HepG2 (cell line): ENCODE results near the gene SAMD10. TPM values are rescaled to one million over a fixed set of nuclear protein-coding genes. Genes with fewer than 3 reads are reported as not detected.

Experiments
- ARID4A ChIP-seq: sonication (generic); formaldehyde crosslinking; IDR thresholded peaks from 2 replicates; pipeline ENCODE4 v1.5.0; 2020; ENCODE audit warnings: mild to moderate bottlenecking, missing genetic modification reagents, borderline replicate concordance
- NCOA1 ChIP-seq: sonication (generic); formaldehyde crosslinking; IDR thresholded peaks from 2 replicates; pipeline ENCODE4 v1.9.0; 2021; ENCODE audit warnings: missing genetic modification reagents
- ONECUT2 ChIP-seq: sonication (generic); formaldehyde crosslinking; IDR thresholded peaks from 2 replicates; pipeline ENCODE4 v1.4.0; 2020; ENCODE audit warnings: missing genetic modification reagents
- SAP130 ChIP-seq: IDR thresholded peaks from 2 replicates; pipeline ENCODE4 v1.6.1; 2016; ENCODE audit warnings: low read depth
- SMAD3 ChIP-seq: sonication (generic); formaldehyde crosslinking; IDR thresholded peaks from 2 replicates; pipeline ENCODE4 v1.4.0; 2020; ENCODE audit warnings: missing genetic modification reagents
- SRF ChIP-seq: IDR thresholded peaks from 2 replicates; pipeline ENCODE4 v1.6.1; 2011; ENCODE audit warnings: mild to moderate bottlenecking, low read depth, low read length, moderate library complexity
- STAG1 ChIP-seq: sonication (generic); formaldehyde crosslinking; IDR thresholded peaks from 2 replicates; pipeline ENCODE4 v1.4.0; 2020; ENCODE audit warnings: missing genetic modification reagents
- ZBTB20 ChIP-seq: sonication (generic); formaldehyde crosslinking; IDR thresholded peaks from 2 replicates; pipeline ENCODE4 v1.8.1; 2023; ENCODE audit warnings: missing genetic modification reagents, low read depth, mild to moderate bottlenecking, borderline replicate concordance
- ZMYM4 ChIP-seq: sonication (generic); formaldehyde crosslinking; IDR thresholded peaks from 2 replicates; pipeline ENCODE4 v1.8.1; 2023; ENCODE audit warnings: mild to moderate bottlenecking, missing genetic modification reagents
- ZNF282 ChIP-seq: fragments of 450-650 bp; IDR thresholded peaks from 2 replicates; pipeline ENCODE4 v1.6.1; 2018; ENCODE audit not compliant: partially characterized antibody
- ZNF30 ChIP-seq: sonication (generic); formaldehyde crosslinking; IDR thresholded peaks from 2 replicates; pipeline ENCODE4 v1.5.0; 2020; ENCODE audit warnings: mild to moderate bottlenecking, missing genetic modification reagents
- ZNF333 ChIP-seq: sonication (generic); formaldehyde crosslinking; IDR thresholded peaks from 2 replicates; pipeline ENCODE4 v1.4.0; 2020; ENCODE audit warnings: mild to moderate bottlenecking, missing genetic modification reagents, borderline replicate concordance
- ZNF878 ChIP-seq: sonication (generic); formaldehyde crosslinking; IDR thresholded peaks from 2 replicates; pipeline ENCODE4 v1.8.1; 2023; ENCODE audit warnings: mild to moderate bottlenecking, missing genetic modification reagents, moderate library complexity
- polyA plus RNA-seq, 8 experiments: library from polyadenylated mRNA; depleted of rRNA in 3 of 8; stranded (reverse) in 7 of 8; unstranded in 1 of 8; fragments of >200 nt; fragmentation: Illumina TruSeq in 4 of 8; extraction: Trizol in 4 of 8; gene quantifications; 2 replicates each; pipeline versions ENCODE4 v1.2.1 to v1.2.3, GENCODE V29; 2011 to 2016; ENCODE audit warnings: low read depth in 4 of 8, missing spikeins in 1 of 8, mixed read lengths in 1 of 8; ENCODE audit not compliant: insufficient read depth in 1 of 8
- total RNA-seq, 5 experiments: library from RNA; depleted of rRNA; stranded (reverse); fragments of >200 nt; fragmentation: Illumina TruSeq; extraction: Trizol; gene quantifications; 2 replicates each; pipeline ENCODE4 v1.2.3, GENCODE V29; 2016; ENCODE audit warnings: low read depth in 1 of 5
- TF ChIP-seq, protein P1 (sequence below): sonication (generic); formaldehyde crosslinking; IDR thresholded peaks from 2 replicates; pipeline ENCODE4 v1.4.0; 2020; ENCODE audit warnings: missing genetic modification reagents, borderline replicate concordance
- TF ChIP-seq, protein P2 (sequence below), 2 experiments: sonication (generic) in 1 of 2; formaldehyde crosslinking in 1 of 2; IDR thresholded peaks; 2 replicates each; pipeline versions ENCODE4 v1.5.1 to v1.6.1; 2011 to 2020; ENCODE audit warnings: borderline replicate concordance in 1 of 2, low read depth in 1 of 2, low read length in 1 of 2, mild to moderate bottlenecking in 1 of 2, missing genetic modification reagents in 1 of 2, moderate library complexity in 1 of 2
- TF ChIP-seq, protein P3 (sequence below): sonication (generic); formaldehyde crosslinking; IDR thresholded peaks from 2 replicates; pipeline ENCODE4 v1.4.0; 2020; ENCODE audit warnings: missing genetic modification reagents, low read depth, mild to moderate bottlenecking, borderline replicate concordance

The SAMD10 gene
- total and polyA plus RNA-seq, 2 of the 13 experiments (the other 11 are each of a cell fraction or from before 2014, with no cell fraction given): 6.1 to 11.0 TPM

GRCh38 chr20:64023361-64024140 lies 44.1 kb upstream of the SAMD10 start (continued):
- TF ChIP-seq, protein P1, sequence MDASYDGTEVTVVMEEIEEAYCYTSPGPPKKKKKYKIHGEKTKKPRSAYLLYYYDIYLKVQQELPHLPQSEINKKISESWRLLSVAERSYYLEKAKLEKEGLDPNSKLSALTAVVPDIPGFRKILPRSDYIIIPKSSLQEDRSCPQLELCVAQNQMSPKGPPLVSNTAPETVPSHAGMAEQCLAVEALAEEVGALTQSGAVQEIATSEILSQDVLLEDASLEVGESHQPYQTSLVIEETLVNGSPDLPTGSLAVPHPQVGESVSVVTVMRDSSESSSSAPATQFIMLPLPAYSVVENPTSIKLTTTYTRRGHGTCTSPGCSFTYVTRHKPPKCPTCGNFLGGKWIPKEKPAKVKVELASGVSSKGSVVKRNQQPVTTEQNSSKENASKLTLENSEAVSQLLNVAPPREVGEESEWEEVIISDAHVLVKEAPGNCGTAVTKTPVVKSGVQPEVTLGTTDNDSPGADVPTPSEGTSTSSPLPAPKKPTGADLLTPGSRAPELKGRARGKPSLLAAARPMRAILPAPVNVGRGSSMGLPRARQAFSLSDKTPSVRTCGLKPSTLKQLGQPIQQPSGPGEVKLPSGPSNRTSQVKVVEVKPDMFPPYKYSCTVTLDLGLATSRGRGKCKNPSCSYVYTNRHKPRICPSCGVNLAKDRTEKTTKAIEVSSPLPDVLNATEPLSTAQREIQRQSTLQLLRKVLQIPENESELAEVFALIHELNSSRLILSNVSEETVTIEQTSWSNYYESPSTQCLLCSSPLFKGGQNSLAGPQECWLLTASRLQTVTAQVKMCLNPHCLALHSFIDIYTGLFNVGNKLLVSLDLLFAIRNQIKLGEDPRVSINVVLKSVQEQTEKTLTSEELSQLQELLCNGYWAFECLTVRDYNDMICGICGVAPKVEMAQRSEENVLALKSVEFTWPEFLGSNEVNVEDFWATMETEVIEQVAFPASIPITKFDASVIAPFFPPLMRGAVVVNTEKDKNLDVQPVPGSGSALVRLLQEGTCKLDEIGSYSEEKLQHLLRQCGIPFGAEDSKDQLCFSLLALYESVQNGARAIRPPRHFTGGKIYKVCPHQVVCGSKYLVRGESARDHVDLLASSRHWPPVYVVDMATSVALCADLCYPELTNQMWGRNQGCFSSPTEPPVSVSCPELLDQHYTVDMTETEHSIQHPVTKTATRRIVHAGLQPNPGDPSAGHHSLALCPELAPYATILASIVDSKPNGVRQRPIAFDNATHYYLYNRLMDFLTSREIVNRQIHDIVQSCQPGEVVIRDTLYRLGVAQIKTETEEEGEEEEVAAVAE (CRISPR knock-in tag): no peak
- TF ChIP-seq ZMYM4 (CRISPR knock-in tag) (no peak; the same call in 1 of the 2 replicates), ZNF878 (no peak), ZNF30 (CRISPR knock-in tag) (no peak), ZBTB20 (CRISPR knock-in tag) (no peak), SMAD3 (CRISPR knock-in tag) (no peak), ZNF282 (no peak), STAG1 (CRISPR knock-in tag) (no peak), ARID4A (CRISPR knock-in tag) (no peak; the same call in 1 of the 2 replicates), ZNF333 (CRISPR knock-in tag) (peak; percentile 91; the same call in 1 of the 2 replicates), NCOA1 (no peak), SRF (0 out of 2 replicates have a peak, but pooled peaks have one; percentile 2), ONECUT2 (CRISPR knock-in tag) (no peak), SAP130 (CRISPR knock-in tag) (no peak)
- TF ChIP-seq, protein P2, sequence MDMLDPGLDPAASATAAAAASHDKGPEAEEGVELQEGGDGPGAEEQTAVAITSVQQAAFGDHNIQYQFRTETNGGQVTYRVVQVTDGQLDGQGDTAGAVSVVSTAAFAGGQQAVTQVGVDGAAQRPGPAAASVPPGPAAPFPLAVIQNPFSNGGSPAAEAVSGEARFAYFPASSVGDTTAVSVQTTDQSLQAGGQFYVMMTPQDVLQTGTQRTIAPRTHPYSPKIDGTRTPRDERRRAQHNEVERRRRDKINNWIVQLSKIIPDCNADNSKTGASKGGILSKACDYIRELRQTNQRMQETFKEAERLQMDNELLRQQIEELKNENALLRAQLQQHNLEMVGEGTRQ (IDR thresholded peaks at IDR 0.05; ENCODE audit: low read depth, low read length): no peak
- TF ChIP-seq, protein P2 (CRISPR knock-in tag; IDR thresholded peaks at IDR 0.05; ENCODE audit: borderline replicate concordance): no peak; the same call in 1 of the 2 replicates
- TF ChIP-seq, protein P3, sequence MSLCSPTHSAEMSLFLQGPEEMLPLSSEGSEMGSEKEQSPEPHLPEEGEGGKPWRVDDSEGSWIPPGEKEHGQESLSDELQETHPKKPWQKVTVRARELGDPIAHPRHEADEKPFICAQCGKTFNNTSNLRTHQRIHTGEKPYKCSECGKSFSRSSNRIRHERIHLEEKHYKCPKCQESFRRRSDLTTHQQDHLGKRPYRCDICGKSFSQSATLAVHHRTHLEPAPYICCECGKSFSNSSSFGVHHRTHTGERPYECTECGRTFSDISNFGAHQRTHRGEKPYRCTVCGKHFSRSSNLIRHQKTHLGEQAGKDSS (CRISPR knock-in tag): no peak
